HepG2 (cell line): ENCODE measurements around the gene PRKG1.
"Not testable (repeated sequence)": the region's sequence is repeated elsewhere in the genome, so short reads cannot be mapped to it uniquely, and the experiment has no call there.

Experiments
- BCL3 ChIP-seq: sonication (generic); formaldehyde crosslinking; IDR thresholded peaks from 2 replicates; pipeline ENCODE4 v1.5.1; 2020; ENCODE audit warnings: mild to moderate bottlenecking, missing genetic modification reagents, moderate library complexity
- CHD2 ChIP-seq: IDR thresholded peaks from 2 replicates; pipeline ENCODE4 v1.6.1; 2011; ENCODE audit warnings: low read depth, low read length, improper control_type of control experiment
- HDAC6 ChIP-seq: fragments of 200-600 bp; sonication (generic); IDR thresholded peaks from 2 replicates; pipeline ENCODE4 v1.7.0; 2017; ENCODE audit warnings: mild to moderate bottlenecking, antibody characterized with exemption, low read length, low read depth
- MED1 ChIP-seq: sonication (generic); formaldehyde crosslinking; IDR thresholded peaks from 2 replicates; pipeline ENCODE4 v1.4.0; 2020; ENCODE audit warnings: missing genetic modification reagents
- POLR2A ChIP-seq, 2 experiments: IDR thresholded peaks; 2 replicates each; pipeline ENCODE4 v1.6.1; 2011; ENCODE audit warnings: low read depth in 2 of 2, low read length in 2 of 2, mild to moderate bottlenecking in 1 of 2, moderate library complexity in 1 of 2; ENCODE audit not compliant: insufficient read depth in 1 of 2
- RBFOX2 ChIP-seq: fragments of 200-400 bp; formaldehyde crosslinking; IDR thresholded peaks from 2 replicates; pipeline ENCODE4 v1.6.1; 2017; ENCODE audit warnings: low read depth, mild to moderate bottlenecking, low read length
- TCF12 ChIP-seq, 2 experiments: fragments of 450-650 bp in 1 of 2; sonication (generic) in 1 of 2; formaldehyde crosslinking in 1 of 2; IDR thresholded peaks; 2 replicates each; pipeline versions ENCODE4 v1.6.1 to v1.8.0; 2017 to 2022; ENCODE audit warnings: antibody characterized with exemption in 1 of 2, mild to moderate bottlenecking in 1 of 2, missing genetic modification reagents in 1 of 2, moderate library complexity in 1 of 2
- YY1 ChIP-seq: IDR thresholded peaks from 2 replicates; pipeline ENCODE4 v1.6.1; 2011; ENCODE audit warnings: low read length, low read depth, moderate library complexity, mild to moderate bottlenecking; ENCODE audit not compliant: insufficient read depth, insufficient replicate concordance
- ZFP1 ChIP-seq: IDR thresholded peaks from 2 replicates; pipeline ENCODE4 v1.6.1; 2016
- ZNF331 ChIP-seq: sonication (generic); formaldehyde crosslinking; IDR thresholded peaks from 2 replicates; pipeline ENCODE4 v1.4.0; 2020; ENCODE audit warnings: missing genetic modification reagents

- TF ChIP-seq HDAC6; POLR2A (IDR thresholded peaks at IDR 0.05; ENCODE audit: insufficient read depth in 1 of 2, low read depth in 2 of 2, low read length in 2 of 2); YY1; TCF12 (IDR thresholded peaks at IDR 0.05); TCF12 (CRISPR knock-in tag; IDR thresholded peaks at IDR 0.05); MED1 (CRISPR knock-in tag); CHD2; ZNF331 (CRISPR knock-in tag); ZFP1; RBFOX2; BCL3: not testable (repeated sequence)
Observed at GRCh38 chr10:51163380-51164049, 89.2 kb downstream of the PRKG1 start.
